HG02763 (cell line): Measurements from ENCODE around the gene CR1L.
"Not testable (repeated sequence)": the region's sequence is repeated elsewhere in the genome, so short reads cannot be mapped to it uniquely, and the experiment has no call there.

Source experiments
- ATAC-seq: cut with Tn5 transposase; IDR thresholded peaks from one replicate; pipeline ENCODE4 v1.9.1; 2021; ENCODE audit warnings: mild to moderate bottlenecking, moderate library complexity; ENCODE audit not compliant: unreplicated experiment

CR1L gene

GRCh38 chr1:207645635-207646081 is 725 bp downstream of the CR1L start:
- ATAC-seq = no peak

- ATAC-seq = no peak
Measured at GRCh38 chr1:207646171-207646570, 1.2 kb downstream of the CR1L start.

- ATAC-seq = no peak
Measured at GRCh38 chr1:207646944-207647579, 2.1 kb downstream of the CR1L start.

- no peak for ATAC-seq
Measured at GRCh38 chr1:207647671-207648333, 2.9 kb downstream of the CR1L start.

- ATAC-seq = no peak
Measured at GRCh38 chr1:207648334-207649209, 3.6 kb downstream of the CR1L start.

- no peak for ATAC-seq
Measured at GRCh38 chr1:207649210-207649753, 4.3 kb downstream of the CR1L start.

- no peak for ATAC-seq
Measured at GRCh38 chr1:207649865-207650580, 5.1 kb downstream of the CR1L start.

- ATAC-seq = no peak
Measured at GRCh38 chr1:207651583-207651982, 6.7 kb downstream of the CR1L start.

- no peak for ATAC-seq
Measured at GRCh38 chr1:207654320-207654719, 9.4 kb downstream of the CR1L start.

- no peak for ATAC-seq
Measured at GRCh38 chr1:207658408-207658807, 13.5 kb downstream of the CR1L start.

GRCh38 chr1:207658904-207659485 is 14.1 kb downstream of the CR1L start:
- ATAC-seq = no peak

GRCh38 chr1:207659545-207660153 is 14.7 kb downstream of the CR1L start:
- no peak for ATAC-seq

GRCh38 chr1:207661420-207661819 is 16.5 kb downstream of the CR1L start:
- not testable (repeated sequence) for ATAC-seq

GRCh38 chr1:207666342-207666741 is 21.4 kb downstream of the CR1L start:
- no peak for ATAC-seq

- no peak for ATAC-seq
Measured at GRCh38 chr1:207669528-207670009, 24.6 kb downstream of the CR1L start.

GRCh38 chr1:207670192-207670591 is 25.3 kb downstream of the CR1L start:
- ATAC-seq = peak; percentile 56

GRCh38 chr1:207670997-207671396 is 26.1 kb downstream of the CR1L start:
- no peak for ATAC-seq

- ATAC-seq = no peak
Measured at GRCh38 chr1:207672522-207673130, 27.7 kb downstream of the CR1L start.

GRCh38 chr1:207673399-207673798 is 28.5 kb downstream of the CR1L start:
- ATAC-seq = no peak
